Spleen (tissue), 11 donors: ENCODE data around the gene TNP2. TPM values are rescaled to one million over a fixed set of nuclear protein-coding genes. Genes with fewer than 3 reads are reported as not detected.

Experiments used
- DNase-seq: peaks from one replicate; pipeline ENCODE4 v3.0.0-alpha.2; 2020
- H3K27ac ChIP-seq, 8 donors: fragments of 200-600 bp; sonication (generic) in 7 of 8; 1 replicate in 4 of 8; 2 replicates in 4 of 8; pipeline versions ENCODE4 v1.5.0 to v1.8.0; 2016 to 2021; ENCODE audit warnings: inconsistent platforms in 4 of 8, mild to moderate bottlenecking in 4 of 8, moderate library complexity in 1 of 8
- H3K27me3 ChIP-seq, 7 donors: fragments of 200-600 bp; sonication (generic) in 6 of 7; replicated peaks in 1 of 7; 1 replicate in 4 of 7; 2 replicates in 3 of 7; pipeline versions ENCODE4 v1.5.0 to v1.8.0; 2016 to 2021; ENCODE audit warnings: inconsistent platforms in 3 of 7, mild to moderate bottlenecking in 1 of 7
- H3K36me3 ChIP-seq, 6 donors: fragments of 200-600 bp; sonication (generic) in 5 of 6; 1 replicate in 4 of 6; 2 replicates in 2 of 6; pipeline versions ENCODE4 v1.5.0 to v1.8.0; 2016 to 2021; ENCODE audit warnings: inconsistent platforms in 2 of 6
- H3K4me1 ChIP-seq, 6 donors: fragments of 200-600 bp; sonication (generic) in 5 of 6; 1 replicate in 3 of 6; 2 replicates in 3 of 6; pipeline versions ENCODE4 v1.5.0 to v1.8.0; 2016 to 2021; ENCODE audit warnings: inconsistent platforms in 3 of 6
- H3K4me3 ChIP-seq, 8 donors: fragments of 200-600 bp; sonication (generic) in 7 of 8; 1 replicate in 4 of 8; 2 replicates in 4 of 8; pipeline versions ENCODE4 v1.5.0 to v1.8.0; 2016 to 2021; ENCODE audit warnings: inconsistent platforms in 4 of 8, mild to moderate bottlenecking in 4 of 8, moderate library complexity in 2 of 8
- H3K9me3 ChIP-seq, 8 donors: fragments of 200-600 bp; sonication (generic) in 7 of 8; 1 replicate in 4 of 8; 2 replicates in 4 of 8; pipeline versions ENCODE4 v1.5.0 to v1.8.0; 2016 to 2021; ENCODE audit warnings: inconsistent platforms in 4 of 8
- POLR2A ChIP-seq, 3 donors: fragments of 450-650 bp; IDR thresholded peaks; one replicate each; pipeline ENCODE4 v1.5.1; 2017; ENCODE audit warnings: antibody characterized with exemption in 3 of 3, mild to moderate bottlenecking in 1 of 3
- POLR2AphosphoS5 ChIP-seq, 3 donors: sonication (generic); formaldehyde crosslinking; IDR thresholded peaks; one replicate each; pipeline ENCODE4 v1.5.1; 2017; ENCODE audit warnings: antibody characterized with exemption in 3 of 3
- WGBS, 5 donors: extraction: QIAGEN DNeasy Blood & Tissue Kit in 3 of 5; methylation state at CpG; one replicate each; pipeline versions ENCODE4 v1.1.5 to v1.1.7; 2013 to 2018; 5-methylcytosine and 5-hydroxymethylcytosine counted together
- intact Hi-C: fragments of 100-400 bp; cut with DNase I; formaldehyde crosslinking; loops from one replicate; pipeline ENCODE4 v1.15.0; 2023; ENCODE audit warnings: low total_unique reads
- polyA plus RNA-seq, 3 donors: library from polyadenylated mRNA; stranded (reverse); fragments of 200-250 nt; gene quantifications; one replicate each; pipeline ENCODE4 v1.2.1, GENCODE V29; 2013
- total RNA-seq, 7 donors: library from RNA; depleted of rRNA in 3 of 7; stranded (reverse); fragments of >200 nt in 3 of 7; fragmentation: NEBNext Ultra II Directional in 4 of 7; extraction: Animal tissue kit (Norgen Biotek cat#: 25700) in 4 of 7; gene quantifications; one replicate each; pipeline versions ENCODE4 v1.1.0 to v1.2.1, GENCODE V29; 2016 to 2021
- TF ChIP-seq, protein P1 (sequence below), 11 experiments: fragments of 200-600 bp in 7 of 11; fragments of 450-650 bp in 4 of 11; sonication (generic) in 4 of 11; IDR thresholded peaks in 8 of 11; conservative IDR thresholded peaks in 3 of 11; 1 replicate in 7 of 11; 2 replicates in 4 of 11; pipeline versions ENCODE4 v1.4.0 to v1.8.0; 2016 to 2021; ENCODE audit warnings: antibody characterized with exemption in 11 of 11, inconsistent platforms in 4 of 11, mild to moderate bottlenecking in 1 of 11
- donor health status: healthy with polysubstance abuse.
- donor health status: DM: no; HTN: no; CAD: no; lungs with moderate emphysema.
- donor health status: DM: no; HTN: no; CAD: no.
- donor health status: Bipolar disorder and iron deficiency.
- donor health status: healthy.
- donor health status: DM: no; HTN: no; CAD: no.
- donor health status: DM: yes; HTN: yes; CAD: no.

TNP2 gene
- total and polyA plus RNA-seq, 10 donors: not detected

DNA sequence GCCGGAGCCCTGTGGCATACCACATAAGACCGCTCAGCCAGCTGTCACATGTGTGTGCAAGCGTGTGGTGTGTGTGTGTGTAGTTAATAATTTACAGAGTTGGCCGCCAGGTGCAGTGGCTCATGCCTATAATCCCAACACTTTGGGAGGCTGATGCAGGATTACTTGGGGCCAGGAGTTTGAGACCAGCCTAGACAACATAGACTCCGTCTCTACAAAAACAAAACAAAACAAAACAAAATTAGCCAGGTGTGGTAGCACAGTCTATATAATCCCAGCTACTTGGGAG, 33.5 kb downstream of the TNP2 start:
- Histone ChIP-seq H3K27me3 (no peaks in the 10 kb centered on the region), H3K9me3 (no peaks in the 10 kb centered on the region), H3K36me3 (no peaks in the 10 kb centered on the region), H3K4me1 (peaks cover 10 to 78% (median 45%) of the 10 kb centered on the region in 6 donors), H3K4me3 (no peak overlapping the region), H3K27ac (peak overlapping the region in 4 of 8 donors; percentile 83 to 89 (median 88))
- DNase-seq: no peak
- TF ChIP-seq POLR2A (IDR thresholded peaks at IDR 0.05): no peak
- TF ChIP-seq, protein P1, sequence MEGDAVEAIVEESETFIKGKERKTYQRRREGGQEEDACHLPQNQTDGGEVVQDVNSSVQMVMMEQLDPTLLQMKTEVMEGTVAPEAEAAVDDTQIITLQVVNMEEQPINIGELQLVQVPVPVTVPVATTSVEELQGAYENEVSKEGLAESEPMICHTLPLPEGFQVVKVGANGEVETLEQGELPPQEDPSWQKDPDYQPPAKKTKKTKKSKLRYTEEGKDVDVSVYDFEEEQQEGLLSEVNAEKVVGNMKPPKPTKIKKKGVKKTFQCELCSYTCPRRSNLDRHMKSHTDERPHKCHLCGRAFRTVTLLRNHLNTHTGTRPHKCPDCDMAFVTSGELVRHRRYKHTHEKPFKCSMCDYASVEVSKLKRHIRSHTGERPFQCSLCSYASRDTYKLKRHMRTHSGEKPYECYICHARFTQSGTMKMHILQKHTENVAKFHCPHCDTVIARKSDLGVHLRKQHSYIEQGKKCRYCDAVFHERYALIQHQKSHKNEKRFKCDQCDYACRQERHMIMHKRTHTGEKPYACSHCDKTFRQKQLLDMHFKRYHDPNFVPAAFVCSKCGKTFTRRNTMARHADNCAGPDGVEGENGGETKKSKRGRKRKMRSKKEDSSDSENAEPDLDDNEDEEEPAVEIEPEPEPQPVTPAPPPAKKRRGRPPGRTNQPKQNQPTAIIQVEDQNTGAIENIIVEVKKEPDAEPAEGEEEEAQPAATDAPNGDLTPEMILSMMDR (IDR thresholded peaks at IDR 0.05 in 8 of 11, conservative IDR thresholded peaks at IDR 0.05 in 3 of 11): no peak
- TF ChIP-seq POLR2AphosphoS5 (IDR thresholded peaks at IDR 0.05): no peak
- WGBS, 5 donors: 44 to 83% (median 60%) methylated on average over 5 of the region's 5 CpGs
- intact Hi-C loops: no loop called here

DNA sequence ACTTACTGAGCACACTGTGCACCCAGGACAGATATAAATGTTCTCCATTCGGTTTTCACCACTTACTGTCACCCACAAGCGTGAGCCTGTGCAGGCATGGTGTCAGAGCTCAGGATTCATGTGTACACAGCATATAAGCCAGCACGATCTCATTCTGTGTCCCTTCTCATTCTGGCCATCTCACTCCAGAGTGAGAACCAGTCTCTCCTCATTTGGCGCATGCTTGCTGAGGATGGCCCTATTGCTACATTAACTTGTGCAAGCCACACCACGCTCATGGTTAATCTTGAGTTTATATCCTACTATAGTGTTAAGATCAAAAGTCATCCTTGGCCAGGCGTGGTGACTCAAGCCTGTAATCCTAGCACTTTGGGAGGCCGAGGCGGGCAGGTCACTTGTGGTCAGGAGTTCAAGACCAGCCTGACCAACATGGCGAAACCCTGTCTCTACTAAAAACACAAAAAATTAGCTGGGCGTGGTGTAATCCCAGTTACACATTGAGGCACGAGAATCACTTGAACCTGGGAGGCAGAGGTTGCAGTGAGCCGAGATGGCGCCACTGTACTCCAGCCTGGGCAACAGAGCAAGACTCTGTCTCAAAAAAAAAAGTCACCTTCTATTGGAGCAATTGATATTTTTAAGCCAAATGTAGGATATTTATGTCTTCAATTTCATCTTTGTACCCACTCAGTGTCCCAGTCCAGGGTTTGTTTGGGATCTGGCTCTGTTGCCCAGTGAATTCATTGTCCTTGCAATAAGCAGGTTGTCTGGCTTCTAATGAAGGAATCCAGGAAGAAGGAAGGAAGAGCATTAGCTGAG, 34.0 kb downstream of the TNP2 start:
- DNase-seq: no peak
- no peaks in the 10 kb centered on the region for H3K36me3 ChIP-seq
- H3K27ac ChIP-seq: peak overlapping the region in 5 of 8 donors; percentile 36 to 89 (median 87)
- peaks cover 10 to 76% (median 42%) of the 10 kb centered on the region in 6 donors for H3K4me1 ChIP-seq
- WGBS, 5 donors: 59 to 87% (median 76%) methylated on average over 13 of the region's 13 CpGs
- intact Hi-C loops: no loop called here
- no peaks in the 10 kb centered on the region for H3K9me3 ChIP-seq
- no peak overlapping the region for H3K4me3 ChIP-seq
- peak in 1 of 3 donors; percentile 60 for TF ChIP-seq POLR2AphosphoS5 (IDR thresholded peaks at IDR 0.05)
- TF ChIP-seq, protein P1 (IDR thresholded peaks at IDR 0.05 in 8 of 11, conservative IDR thresholded peaks at IDR 0.05 in 3 of 11): no peak
- H3K27me3 ChIP-seq: no peaks in the 10 kb centered on the region

DNA sequence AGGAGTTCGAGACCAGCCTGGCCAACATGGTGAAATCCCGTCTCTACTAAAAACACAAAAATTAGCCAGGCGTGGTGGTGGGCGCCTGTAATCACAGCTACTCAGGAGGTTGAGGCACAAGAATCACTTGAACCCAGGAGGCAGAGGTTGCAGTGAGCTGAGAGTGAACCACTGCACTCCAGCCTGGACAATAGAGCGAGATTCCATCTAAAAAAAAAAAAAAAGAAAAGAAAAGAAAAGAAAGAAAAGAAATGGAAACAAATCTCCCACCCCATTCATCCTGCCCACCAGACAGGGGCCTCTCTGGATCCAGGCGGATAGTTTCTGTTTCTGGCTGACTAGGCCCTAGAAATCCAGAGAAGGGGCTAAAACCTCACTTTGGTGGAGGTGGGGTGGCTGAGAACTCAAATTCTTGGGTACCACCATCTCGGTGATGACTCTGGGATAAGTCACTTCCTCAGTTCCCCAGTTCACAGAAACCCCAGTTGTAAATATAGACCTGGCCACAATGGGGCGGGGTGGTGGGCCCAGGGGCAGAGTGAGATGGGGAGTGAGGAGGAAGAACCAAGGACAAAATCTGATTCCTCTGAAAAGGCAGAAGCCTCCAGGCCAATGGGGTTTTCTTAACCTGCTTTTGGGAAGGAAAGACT, 35.3 kb downstream of the TNP2 start:
- peaks cover 10 to 79% (median 42%) of the 10 kb centered on the region in 6 donors for H3K4me1 ChIP-seq
- intact Hi-C loops: no loop called here
- peak overlapping the region; percentile 70 to 89 (median 83) for H3K27ac ChIP-seq
- WGBS, 5 donors: 54 to 66% (median 60%) methylated on average over 8 of the region's 8 CpGs
- TF ChIP-seq, protein P1 (IDR thresholded peaks at IDR 0.05 in 8 of 11, conservative IDR thresholded peaks at IDR 0.05 in 3 of 11): peak in 1 of 11 experiments; percentile 15
- no peak for TF ChIP-seq POLR2A (IDR thresholded peaks at IDR 0.05)
- H3K27me3 ChIP-seq: no peaks in the 10 kb centered on the region
- peak overlapping the region in 1 of 8 donors; percentile 49 for H3K4me3 ChIP-seq
- no peaks in the 10 kb centered on the region for H3K36me3 ChIP-seq
- no peaks in the 10 kb centered on the region for H3K9me3 ChIP-seq
- no peak for DNase-seq
